Glutamatergic neuron (in vitro differentiated cells): ENCODE results near the gene AFAP1. TPM values are rescaled to one million over a fixed set of nuclear protein-coding genes. Genes with fewer than 3 reads are reported as not detected.

ENCODE experiments used
- DNase-seq: peaks from one replicate; pipeline ENCODE4 v3.0.0; 2022
- H3K27ac Mint-ChIP-seq: one replicate; pipeline ENCODE4 v1.8.0; 2020; ENCODE audit warnings: mild to moderate bottlenecking, mixed read lengths, inconsistent platforms; ENCODE audit not compliant: unreplicated experiment
- H3K27me3 Mint-ChIP-seq: one replicate; pipeline ENCODE4 v1.8.0; 2020; ENCODE audit warnings: mild to moderate bottlenecking, moderate library complexity, mixed read lengths, inconsistent platforms; ENCODE audit not compliant: unreplicated experiment
- H3K36me3 Mint-ChIP-seq: one replicate; pipeline ENCODE4 v1.8.0; 2020; ENCODE audit warnings: mild to moderate bottlenecking, mixed read lengths, inconsistent platforms; ENCODE audit not compliant: unreplicated experiment
- H3K4me1 Mint-ChIP-seq: one replicate; pipeline ENCODE4 v1.8.0; 2020; ENCODE audit warnings: mild to moderate bottlenecking, low read depth, mixed read lengths, inconsistent platforms; ENCODE audit not compliant: unreplicated experiment
- H3K4me3 Mint-ChIP-seq: one replicate; pipeline ENCODE4 v1.8.0; 2020; ENCODE audit warnings: mild to moderate bottlenecking, mixed read lengths, inconsistent platforms; ENCODE audit not compliant: unreplicated experiment
- H3K9me3 Mint-ChIP-seq: one replicate; pipeline ENCODE4 v1.8.0; 2020; ENCODE audit warnings: mild to moderate bottlenecking, moderate library complexity, mixed read lengths, inconsistent platforms; ENCODE audit not compliant: unreplicated experiment
- total RNA-seq: library from RNA; stranded (reverse); fragmentation: NEBNext Ultra II Directional; extraction: Animal tissue kit (Norgen Biotek cat#: 25700); gene quantifications from one replicate; pipeline ENCODE4 v1.2.1, GENCODE V29; 2021; ENCODE audit not compliant: unreplicated experiment
- TF ChIP-seq, protein P1 (sequence below): fragments of 200-600 bp; sonication (generic); IDR thresholded peaks from one replicate; pipeline ENCODE4 v1.5.0; 2021; ENCODE audit not compliant: partially characterized antibody, unreplicated experiment

The AFAP1 gene
- total RNA-seq, 1 donor from 2014 or later, result 528 TPM

DNA sequence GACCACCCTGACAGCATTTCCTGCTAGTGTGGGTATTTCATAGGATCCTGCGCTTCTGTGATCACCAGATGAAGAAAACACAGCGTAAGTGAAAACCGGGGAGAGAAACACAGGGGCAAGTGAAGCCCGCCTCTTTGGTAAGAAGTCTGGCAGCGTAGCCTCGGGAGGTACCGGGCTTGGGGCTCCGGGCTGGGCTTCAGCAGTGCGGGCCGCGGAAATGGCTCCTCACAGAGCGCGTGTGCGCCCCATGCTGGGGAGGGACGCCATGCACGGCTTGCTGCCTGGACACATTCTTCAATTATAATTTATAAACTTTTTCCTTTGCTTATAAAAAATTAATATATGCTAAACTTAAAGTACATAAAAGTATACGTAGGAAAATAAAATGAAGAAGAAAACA is 151.5 kb downstream of the AFAP1 start:
- Mint-ChIP-seq H3K27ac (no peak overlapping the region), H3K27me3 (peaks cover 40% of the 10 kb centered on the region), H3K4me1 (peaks cover 39% of the 10 kb centered on the region), H3K4me3 (no peak overlapping the region), H3K36me3 (peaks cover 13% of the 10 kb centered on the region), H3K9me3 (peaks cover 41% of the 10 kb centered on the region)
- no peak for DNase-seq
- TF ChIP-seq, protein P1, sequence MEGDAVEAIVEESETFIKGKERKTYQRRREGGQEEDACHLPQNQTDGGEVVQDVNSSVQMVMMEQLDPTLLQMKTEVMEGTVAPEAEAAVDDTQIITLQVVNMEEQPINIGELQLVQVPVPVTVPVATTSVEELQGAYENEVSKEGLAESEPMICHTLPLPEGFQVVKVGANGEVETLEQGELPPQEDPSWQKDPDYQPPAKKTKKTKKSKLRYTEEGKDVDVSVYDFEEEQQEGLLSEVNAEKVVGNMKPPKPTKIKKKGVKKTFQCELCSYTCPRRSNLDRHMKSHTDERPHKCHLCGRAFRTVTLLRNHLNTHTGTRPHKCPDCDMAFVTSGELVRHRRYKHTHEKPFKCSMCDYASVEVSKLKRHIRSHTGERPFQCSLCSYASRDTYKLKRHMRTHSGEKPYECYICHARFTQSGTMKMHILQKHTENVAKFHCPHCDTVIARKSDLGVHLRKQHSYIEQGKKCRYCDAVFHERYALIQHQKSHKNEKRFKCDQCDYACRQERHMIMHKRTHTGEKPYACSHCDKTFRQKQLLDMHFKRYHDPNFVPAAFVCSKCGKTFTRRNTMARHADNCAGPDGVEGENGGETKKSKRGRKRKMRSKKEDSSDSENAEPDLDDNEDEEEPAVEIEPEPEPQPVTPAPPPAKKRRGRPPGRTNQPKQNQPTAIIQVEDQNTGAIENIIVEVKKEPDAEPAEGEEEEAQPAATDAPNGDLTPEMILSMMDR, result no peak

DNA sequence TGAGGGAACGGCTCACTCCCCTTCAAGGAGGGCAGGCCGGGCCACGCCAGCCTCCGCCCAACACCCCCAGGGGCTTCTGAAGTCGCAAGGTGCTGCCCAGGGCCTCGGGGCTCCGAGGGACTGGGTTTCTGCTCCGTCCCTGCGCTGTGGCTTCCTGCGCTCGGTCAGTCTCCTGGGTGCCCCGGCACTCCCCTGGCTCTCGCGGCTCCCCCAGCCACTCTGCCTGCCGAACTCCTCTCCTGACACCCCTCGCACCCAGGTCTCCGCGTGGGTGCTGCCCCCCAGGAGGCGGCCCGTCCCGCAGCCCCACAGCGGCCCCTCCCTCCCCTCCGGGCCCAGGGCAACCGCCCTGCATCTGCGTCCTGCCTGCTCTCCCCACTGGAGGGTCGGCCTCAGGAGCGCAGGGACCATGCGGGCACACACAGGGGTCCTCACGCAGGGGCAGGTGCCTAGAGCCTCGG is 151.9 kb downstream of the AFAP1 start:
- peaks cover 13% of the 10 kb centered on the region for H3K36me3 Mint-ChIP-seq
- peaks cover 40% of the 10 kb centered on the region for H3K27me3 Mint-ChIP-seq
- no peak for DNase-seq
- no peak overlapping the region for H3K4me3 Mint-ChIP-seq
- H3K4me1 Mint-ChIP-seq, result peaks cover 41% of the 10 kb centered on the region
- TF ChIP-seq, protein P1, result no peak
- H3K9me3 Mint-ChIP-seq, result peaks cover 44% of the 10 kb centered on the region
- no peak overlapping the region for H3K27ac Mint-ChIP-seq

DNA sequence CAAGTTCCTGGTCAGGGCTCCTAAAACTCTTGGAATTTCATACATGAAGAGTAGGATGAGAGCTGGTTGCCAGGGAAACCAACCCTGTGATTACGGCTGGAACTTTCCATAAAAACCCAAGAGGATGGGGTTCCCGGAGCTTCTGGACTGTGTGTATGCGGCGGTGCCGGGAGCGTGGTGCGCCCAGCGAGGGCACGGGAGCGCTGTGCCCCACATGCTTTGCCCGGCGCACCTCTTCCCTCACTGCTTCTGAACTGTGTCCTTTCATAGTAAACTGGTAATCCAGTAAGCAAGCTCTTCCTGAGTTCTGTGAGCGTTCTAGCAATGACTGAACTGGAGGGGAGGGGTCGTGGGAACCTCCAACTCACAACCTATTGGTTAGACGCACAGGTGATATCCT is 152.6 kb downstream of the AFAP1 start:
- DNase-seq, result no peak
- Mint-ChIP-seq H3K36me3 (peaks cover 13% of the 10 kb centered on the region), H3K27me3 (peaks cover 40% of the 10 kb centered on the region), H3K4me1 (peaks cover 38% of the 10 kb centered on the region), H3K4me3 (no peak overlapping the region), H3K9me3 (peaks cover 46% of the 10 kb centered on the region), H3K27ac (peak overlapping the region; percentile 52)
- TF ChIP-seq, protein P1, result no peak

DNA sequence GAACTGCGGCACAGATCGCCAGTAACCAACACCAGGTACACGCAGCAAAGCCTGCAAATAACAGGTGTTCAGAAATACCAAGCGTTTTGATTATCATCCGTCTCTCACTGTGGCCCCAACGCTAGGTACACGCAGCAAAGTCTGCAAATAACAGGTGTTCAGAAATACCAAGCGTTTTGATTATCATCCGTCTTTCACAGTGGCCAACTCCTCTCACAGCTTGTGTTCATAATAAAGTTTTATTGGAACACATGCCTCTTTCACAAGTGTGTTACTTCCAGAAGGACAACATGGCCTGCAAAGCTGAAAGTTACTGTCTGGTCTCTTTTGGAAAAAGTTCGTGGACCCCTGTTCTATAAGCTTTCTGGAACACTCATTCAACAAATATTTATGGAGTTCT is 153.1 kb downstream of the AFAP1 start:
- DNase-seq, result no peak
- no peak overlapping the region for H3K27ac Mint-ChIP-seq
- H3K4me3 Mint-ChIP-seq, result peak overlapping the region; percentile 40
- peaks cover 44% of the 10 kb centered on the region for H3K27me3 Mint-ChIP-seq
- peaks cover 50% of the 10 kb centered on the region for H3K9me3 Mint-ChIP-seq
- TF ChIP-seq, protein P1, result no peak
- peaks cover 13% of the 10 kb centered on the region for H3K36me3 Mint-ChIP-seq
- H3K4me1 Mint-ChIP-seq, result peaks cover 39% of the 10 kb centered on the region

DNA sequence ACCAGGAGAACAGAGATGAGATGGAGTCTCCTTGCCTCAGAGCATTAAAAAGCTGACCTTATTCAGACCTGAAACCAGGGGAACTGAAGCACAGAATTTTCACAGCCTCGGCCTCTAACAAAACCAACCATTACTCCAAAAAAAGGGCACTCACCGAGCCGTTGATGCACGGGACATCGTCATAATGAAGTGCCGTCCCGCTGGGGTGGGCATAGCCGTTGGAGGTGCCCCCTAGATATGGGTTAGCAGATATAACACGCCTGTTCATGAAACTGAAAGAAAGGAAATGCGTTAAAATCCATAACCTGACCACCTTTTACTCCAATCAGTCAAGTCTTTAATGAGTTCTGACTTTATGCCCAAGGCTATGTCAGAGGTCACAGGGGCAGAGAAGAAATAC is 153.6 kb downstream of the AFAP1 start:
- peaks cover 48% of the 10 kb centered on the region for H3K27me3 Mint-ChIP-seq
- peaks cover 13% of the 10 kb centered on the region for H3K36me3 Mint-ChIP-seq
- H3K4me1 Mint-ChIP-seq, result peaks cover 41% of the 10 kb centered on the region
- peak overlapping the region; percentile 40 for H3K4me3 Mint-ChIP-seq
- no peak overlapping the region for H3K27ac Mint-ChIP-seq
- H3K9me3 Mint-ChIP-seq, result peaks cover 49% of the 10 kb centered on the region
- DNase-seq, result no peak
- TF ChIP-seq, protein P1, result no peak
